ENCODE data around the gene RNF220.

DNA sequence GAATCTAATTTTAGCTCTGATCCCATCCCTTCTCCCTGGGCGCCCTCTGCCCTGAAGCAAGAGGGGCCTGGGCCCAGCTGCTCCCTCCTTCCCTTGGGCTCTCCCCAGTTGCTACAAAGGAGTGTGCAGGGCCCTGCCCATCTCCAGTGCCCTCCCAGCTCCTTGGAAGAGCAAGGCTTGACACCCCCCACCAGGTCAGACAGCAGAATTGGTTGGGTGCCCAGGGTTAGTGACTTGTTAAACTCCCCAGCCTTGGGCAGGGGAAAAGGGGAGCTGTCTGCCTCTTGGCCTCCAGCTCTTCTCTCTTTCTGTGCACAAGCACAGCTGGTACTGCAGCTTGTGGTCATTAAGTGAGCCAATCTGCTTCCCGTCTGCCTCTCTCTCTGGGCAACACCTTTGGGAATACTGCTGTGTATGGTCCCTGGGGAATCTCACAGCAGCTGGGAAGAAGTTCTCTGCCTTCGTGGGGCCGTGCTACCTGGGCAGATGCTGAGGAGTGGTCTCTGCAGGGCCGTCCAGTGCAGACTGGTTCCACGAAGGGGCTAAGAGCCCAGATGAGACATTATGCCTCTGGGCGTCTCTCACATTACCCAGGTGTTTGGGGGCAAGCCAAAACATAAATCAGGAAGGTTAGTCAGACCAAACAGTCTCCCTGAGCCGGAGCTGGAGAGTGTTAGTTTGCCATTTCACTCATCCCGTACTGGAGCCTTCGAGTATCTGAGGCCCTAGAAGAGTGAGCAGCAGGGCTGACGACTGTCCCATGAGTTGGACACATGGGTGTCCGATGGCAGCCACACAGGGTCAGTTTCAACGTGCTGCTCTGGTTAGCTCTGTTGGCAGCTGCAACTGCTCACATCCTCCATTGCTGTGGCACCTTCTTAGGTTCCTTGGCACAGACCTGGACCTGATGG, 231.9 kb downstream of the RNF220 start:
- TF ChIP-seq, protein P1, sequence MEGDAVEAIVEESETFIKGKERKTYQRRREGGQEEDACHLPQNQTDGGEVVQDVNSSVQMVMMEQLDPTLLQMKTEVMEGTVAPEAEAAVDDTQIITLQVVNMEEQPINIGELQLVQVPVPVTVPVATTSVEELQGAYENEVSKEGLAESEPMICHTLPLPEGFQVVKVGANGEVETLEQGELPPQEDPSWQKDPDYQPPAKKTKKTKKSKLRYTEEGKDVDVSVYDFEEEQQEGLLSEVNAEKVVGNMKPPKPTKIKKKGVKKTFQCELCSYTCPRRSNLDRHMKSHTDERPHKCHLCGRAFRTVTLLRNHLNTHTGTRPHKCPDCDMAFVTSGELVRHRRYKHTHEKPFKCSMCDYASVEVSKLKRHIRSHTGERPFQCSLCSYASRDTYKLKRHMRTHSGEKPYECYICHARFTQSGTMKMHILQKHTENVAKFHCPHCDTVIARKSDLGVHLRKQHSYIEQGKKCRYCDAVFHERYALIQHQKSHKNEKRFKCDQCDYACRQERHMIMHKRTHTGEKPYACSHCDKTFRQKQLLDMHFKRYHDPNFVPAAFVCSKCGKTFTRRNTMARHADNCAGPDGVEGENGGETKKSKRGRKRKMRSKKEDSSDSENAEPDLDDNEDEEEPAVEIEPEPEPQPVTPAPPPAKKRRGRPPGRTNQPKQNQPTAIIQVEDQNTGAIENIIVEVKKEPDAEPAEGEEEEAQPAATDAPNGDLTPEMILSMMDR (IDR thresholded peaks at IDR 0.05): no peak
- TF ChIP-seq POLR2A (IDR thresholded peaks at IDR 0.05) (no peak), POLR2AphosphoS5 (IDR thresholded peaks at IDR 0.05; ENCODE audit: insufficient read depth in 1 of 2, low read depth in 1 of 2) (no peak)
